Fibroblast of lung (primary cell): ENCODE results near the gene ABCF3. TPM values are rescaled to one million over a fixed set of nuclear protein-coding genes. Genes with fewer than 3 reads are reported as not detected.
A peak's percentile ranks its signal among the peaks of the same experiment; 100 is the strongest.

ENCODE experiments used
- DNase-seq, 2 donors: peaks; one replicate each; pipeline versions ENCODE4 v3.0.0 to v3.0.0-alpha.2; 2010; ENCODE audit warnings: low read depth in 2 of 2
- H2AFZ ChIP-seq: 2 replicates; pipeline ENCODE4 v1.5.1; 2012; ENCODE audit warnings: low read length, control low read depth, inconsistent platforms
- H3K27ac ChIP-seq: 2 replicates; pipeline ENCODE4 v1.5.1; 2011; ENCODE audit warnings: low read length, control low read depth; ENCODE audit not compliant: insufficient read depth
- H3K27me3 ChIP-seq: 2 replicates; pipeline ENCODE4 v1.5.1; 2011; ENCODE audit warnings: mild to moderate bottlenecking, low read length; ENCODE audit not compliant: control insufficient read depth, insufficient read depth
- H3K36me3 ChIP-seq: 2 replicates; pipeline ENCODE4 v1.5.1; 2011; ENCODE audit warnings: low read length; ENCODE audit not compliant: control insufficient read depth, insufficient read depth
- H3K4me1 ChIP-seq: 2 replicates; pipeline ENCODE4 v1.5.1; 2011; ENCODE audit warnings: low read length; ENCODE audit not compliant: control insufficient read depth, insufficient read depth; ENCODE audit errors: extremely low read depth
- H3K4me2 ChIP-seq: 2 replicates; pipeline ENCODE4 v1.5.1; 2011; ENCODE audit warnings: low read length, control low read depth; ENCODE audit not compliant: insufficient read depth; ENCODE audit errors: extremely low read depth
- H3K4me3 ChIP-seq, 4 experiments: fragments of 200-600 bp in 1 of 4; sonication (generic) in 1 of 4; replicated peaks in 1 of 4; 2 replicates each; pipeline ENCODE4 v1.5.1; 2011 to 2016; ENCODE audit warnings: low read length in 4 of 4, low read depth in 3 of 4, mild to moderate bottlenecking in 3 of 4, control low read depth in 2 of 4, inconsistent platforms in 1 of 4, mixed read lengths in 1 of 4; ENCODE audit not compliant: insufficient read depth in 1 of 4; ENCODE audit errors: control extremely low read depth in 1 of 4
- H3K79me2 ChIP-seq: 2 replicates; pipeline ENCODE4 v1.5.1; 2012; ENCODE audit warnings: mild to moderate bottlenecking, low read length, inconsistent platforms; ENCODE audit not compliant: control insufficient read depth, insufficient read depth
- H3K9ac ChIP-seq: 2 replicates; pipeline ENCODE4 v1.5.1; 2011; ENCODE audit warnings: mild to moderate bottlenecking, low read length, control low read depth; ENCODE audit not compliant: insufficient read depth
- H3K9me3 ChIP-seq: 2 replicates; pipeline ENCODE4 v1.5.1; 2012; ENCODE audit warnings: low read depth, low read length; ENCODE audit not compliant: control insufficient read depth, insufficient read depth
- H4K20me1 ChIP-seq: 2 replicates; pipeline ENCODE4 v1.5.1; 2011; ENCODE audit warnings: low read length; ENCODE audit not compliant: control insufficient read depth, insufficient read depth; ENCODE audit errors: extremely low read depth
- CTCF ChIP-seq, 2 donors: IDR thresholded peaks in 1 of 2; conservative IDR thresholded peaks in 1 of 2; 1 replicate in 1 of 2; 2 replicates in 1 of 2; pipeline ENCODE4 v1.5.1; 2011 to 2012; ENCODE audit warnings: low read length in 2 of 2, control low read depth in 1 of 2, inconsistent platforms in 1 of 2, low read depth in 1 of 2, mild to moderate bottlenecking in 1 of 2
- EZH2 ChIP-seq: IDR thresholded peaks from 2 replicates; pipeline ENCODE4 v1.5.1; 2012; ENCODE audit warnings: low read length, control low read depth, mild to moderate bottlenecking; ENCODE audit errors: missing control alignments
- polyA plus RNA-seq, 2 donors: library from polyadenylated mRNA; depleted of rRNA in 1 of 2; stranded (reverse) in 1 of 2; unstranded in 1 of 2; fragments of >200 nt; gene quantifications; 2 replicates each; pipeline ENCODE4 v1.2.1, GENCODE V29; 2011 to 2012; ENCODE audit warnings: missing spikeins in 1 of 2
- total RNA-seq: library from RNA; depleted of rRNA; stranded (reverse); fragments of >200 nt; gene quantifications from 2 replicates; pipeline ENCODE4 v1.2.1, GENCODE V29; 2014

The ABCF3 gene
- total and polyA plus RNA-seq, 2 donors (not counting 1 experiment from before 2014, with no cell fraction given): 31.3 to 65.1 TPM

GRCh38 chr3:184239221-184239620 lies 53.2 kb downstream of the ABCF3 start:
- H3K79me2 ChIP-seq: no peaks in the 10 kb centered on the region
- H3K4me2 ChIP-seq: no peak overlapping the region
- no peaks in the 10 kb centered on the region for H3K9me3 ChIP-seq
- no peak for TF ChIP-seq CTCF (conservative IDR thresholded peaks at IDR 0.05 in 1 of 2, IDR thresholded peaks at IDR 0.05 in 1 of 2; ENCODE audit: low read depth in 1 of 2, low read length in 2 of 2)
- TF ChIP-seq EZH2: no peak
- no peak overlapping the region for H3K4me3 ChIP-seq
- no peaks in the 10 kb centered on the region for H3K27me3 ChIP-seq
- no peaks in the 10 kb centered on the region for H4K20me1 ChIP-seq
- no peak for DNase-seq
- H3K36me3 ChIP-seq: peaks cover 5% of the 10 kb centered on the region
- H3K27ac ChIP-seq: no peak overlapping the region
- H3K9ac ChIP-seq: no peak overlapping the region
- H3K4me1 ChIP-seq: peaks cover under 1% of the 10 kb centered on the region
- H2AFZ ChIP-seq: no peak overlapping the region

- Histone ChIP-seq H3K27ac (no peak overlapping the region), H2AFZ (no peak overlapping the region), H4K20me1 (no peaks in the 10 kb centered on the region), H3K36me3 (peaks cover 7% of the 10 kb centered on the region), H3K4me1 (no peaks in the 10 kb centered on the region), H3K9ac (no peak overlapping the region), H3K9me3 (no peaks in the 10 kb centered on the region), H3K4me2 (no peak overlapping the region), H3K4me3 (no peak overlapping the region), H3K79me2 (no peaks in the 10 kb centered on the region), H3K27me3 (no peaks in the 10 kb centered on the region)
- no peak for TF ChIP-seq EZH2
- no peak for TF ChIP-seq CTCF (conservative IDR thresholded peaks at IDR 0.05 in 1 of 2, IDR thresholded peaks at IDR 0.05 in 1 of 2; ENCODE audit: low read depth in 1 of 2, low read length in 2 of 2)
- no peak for DNase-seq
Measured at GRCh38 chr3:184239708-184240107, 53.7 kb downstream of the ABCF3 start.

GRCh38 chr3:184240384-184241140 lies 54.6 kb downstream of the ABCF3 start:
- peaks cover 11% of the 10 kb centered on the region for H3K36me3 ChIP-seq
- H3K4me2 ChIP-seq: no peak overlapping the region
- no peak overlapping the region for H2AFZ ChIP-seq

More at GRCh38 chr3:184240384-184241140, 54.6 kb downstream of the ABCF3 start:
- peak; percentile 33 to 35 for DNase-seq
- Histone ChIP-seq H3K9me3 (no peaks in the 10 kb centered on the region), H3K27ac (no peak overlapping the region), H3K27me3 (no peaks in the 10 kb centered on the region), H3K4me3 (no peak overlapping the region), H3K4me1 (no peaks in the 10 kb centered on the region), H3K9ac (no peak overlapping the region), H3K79me2 (no peaks in the 10 kb centered on the region), H4K20me1 (no peaks in the 10 kb centered on the region)
- TF ChIP-seq CTCF (conservative IDR thresholded peaks at IDR 0.05 in 1 of 2, IDR thresholded peaks at IDR 0.05 in 1 of 2; ENCODE audit: low read depth in 1 of 2, low read length in 2 of 2) (no peak), EZH2 (no peak)
